Activated B cell treated with CpG ODN at 0.5 μM for 24 hours (primary cell): ENCODE results near the gene OMP. TPM values are rescaled to one million over a fixed set of nuclear protein-coding genes. Genes with fewer than 3 reads are reported as not detected.

Experiments used
- ATAC-seq: fragments of 200-7000 bp; cut with Tn5 transposase; one replicate; pipeline ENCODE4 v1.10.0; 2021; ENCODE audit warnings: low read depth, mild to moderate bottlenecking, moderate library complexity
- CTCF ChIA-PET: fragments of 350-600 bp; sonication (Branson Sonifier 250); formaldehyde crosslinking; loops from one replicate; lab custom pipeline; 2021; ENCODE audit warnings: antibody characterized with exemption; lab: Charles Lee
- POLR2A ChIA-PET: fragments of 350-600 bp; sonication (Branson Sonifier 250); formaldehyde crosslinking; loops from one replicate; lab custom pipeline; 2021; ENCODE audit warnings: antibody characterized with exemption; lab: Charles Lee
- DNase-seq: peaks from one replicate; pipeline ENCODE4 v3.0.0; 2022
- H3K27ac Mint-ChIP-seq: one replicate; pipeline ENCODE4 v1.8.0; 2020; ENCODE audit warnings: mixed read lengths
- H3K27me3 Mint-ChIP-seq: one replicate; pipeline ENCODE4 v1.8.0; 2021; ENCODE audit warnings: mixed read lengths
- H3K36me3 Mint-ChIP-seq: one replicate; pipeline ENCODE4 v1.8.0; 2021; ENCODE audit warnings: low read depth, mixed read lengths
- H3K4me1 Mint-ChIP-seq: one replicate; pipeline ENCODE4 v1.8.0; 2021; ENCODE audit warnings: mixed read lengths
- H3K4me3 Mint-ChIP-seq: one replicate; pipeline ENCODE4 v1.8.0; 2020; ENCODE audit warnings: mild to moderate bottlenecking, mixed read lengths
- H3K9me3 Mint-ChIP-seq: one replicate; pipeline ENCODE4 v1.8.0; 2020; ENCODE audit warnings: mixed read lengths
- intact Hi-C: fragments of 100-400 bp; cut with micrococcal nuclease; formaldehyde crosslinking; loops from one replicate; pipeline ENCODE4 v1.15.1; 2024
- total RNA-seq: library from RNA; stranded (reverse); gene quantifications from 2 replicates; pipeline ENCODE4 v1.2.3, GENCODE V29; 2022
- TF ChIP-seq, protein P1 (sequence below): fragments of 200-600 bp; IDR thresholded peaks from one replicate; pipeline ENCODE4 v1.8.0; 2022; ENCODE audit warnings: antibody characterized with exemption, mild to moderate bottlenecking

OMP gene
- total RNA-seq, 1 donor from 2014 or later: not detected

- ChIA-PET CTCF (no interaction called here), POLR2A (no interaction called here)
- no peak for DNase-seq
- Mint-ChIP-seq H3K27me3 (no peaks in the 10 kb centered on the region), H3K9me3 (no peaks in the 10 kb centered on the region), H3K4me3 (no peak overlapping the region), H3K27ac (no peak overlapping the region), H3K36me3 (no peaks in the 10 kb centered on the region), H3K4me1 (peaks cover 1% of the 10 kb centered on the region)
- ATAC-seq: no peak
- intact Hi-C loops: no loop called here
- TF ChIP-seq, protein P1, sequence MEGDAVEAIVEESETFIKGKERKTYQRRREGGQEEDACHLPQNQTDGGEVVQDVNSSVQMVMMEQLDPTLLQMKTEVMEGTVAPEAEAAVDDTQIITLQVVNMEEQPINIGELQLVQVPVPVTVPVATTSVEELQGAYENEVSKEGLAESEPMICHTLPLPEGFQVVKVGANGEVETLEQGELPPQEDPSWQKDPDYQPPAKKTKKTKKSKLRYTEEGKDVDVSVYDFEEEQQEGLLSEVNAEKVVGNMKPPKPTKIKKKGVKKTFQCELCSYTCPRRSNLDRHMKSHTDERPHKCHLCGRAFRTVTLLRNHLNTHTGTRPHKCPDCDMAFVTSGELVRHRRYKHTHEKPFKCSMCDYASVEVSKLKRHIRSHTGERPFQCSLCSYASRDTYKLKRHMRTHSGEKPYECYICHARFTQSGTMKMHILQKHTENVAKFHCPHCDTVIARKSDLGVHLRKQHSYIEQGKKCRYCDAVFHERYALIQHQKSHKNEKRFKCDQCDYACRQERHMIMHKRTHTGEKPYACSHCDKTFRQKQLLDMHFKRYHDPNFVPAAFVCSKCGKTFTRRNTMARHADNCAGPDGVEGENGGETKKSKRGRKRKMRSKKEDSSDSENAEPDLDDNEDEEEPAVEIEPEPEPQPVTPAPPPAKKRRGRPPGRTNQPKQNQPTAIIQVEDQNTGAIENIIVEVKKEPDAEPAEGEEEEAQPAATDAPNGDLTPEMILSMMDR: no peak
Measured at GRCh38 chr11:77113382-77114088, 10.9 kb downstream of the OMP start.

- Mint-ChIP-seq H3K36me3 (no peaks in the 10 kb centered on the region), H3K4me3 (no peak overlapping the region), H3K27me3 (no peaks in the 10 kb centered on the region), H3K4me1 (peaks cover 1% of the 10 kb centered on the region), H3K27ac (no peak overlapping the region), H3K9me3 (no peaks in the 10 kb centered on the region)
- DNase-seq (no peak), ATAC-seq (no peak)
- TF ChIP-seq, protein P1: no peak
- ChIA-PET POLR2A (no interaction called here), CTCF (no interaction called here)
- intact Hi-C loops: no loop called here
Measured at GRCh38 chr11:77114089-77114463, 11.4 kb downstream of the OMP start.

DNA sequence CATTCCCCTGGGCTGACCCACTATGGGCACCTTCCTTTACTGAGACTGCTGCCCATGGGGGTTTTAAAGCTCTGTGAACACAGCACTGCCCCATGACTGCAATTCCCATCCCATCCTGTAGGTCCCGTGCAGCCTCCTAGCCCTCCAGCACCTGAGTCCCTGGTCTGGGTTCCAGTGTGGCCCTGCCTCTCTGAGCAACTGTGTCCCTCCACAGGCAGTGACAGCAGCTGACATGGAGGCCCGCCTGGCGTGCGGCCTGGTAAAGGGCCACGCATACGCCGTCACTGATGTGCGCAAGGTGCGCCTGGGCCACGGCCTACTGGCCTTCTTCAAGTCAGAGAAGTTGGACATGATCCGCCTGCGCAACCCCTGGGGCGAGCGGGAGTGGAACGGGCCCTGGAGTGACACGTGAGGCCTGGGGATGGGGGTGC, 12.6 kb downstream of the OMP start:
- H3K27me3 Mint-ChIP-seq: no peaks in the 10 kb centered on the region
- H3K36me3 Mint-ChIP-seq: no peaks in the 10 kb centered on the region
- no peaks in the 10 kb centered on the region for H3K4me1 Mint-ChIP-seq
- no peak overlapping the region for H3K27ac Mint-ChIP-seq
- TF ChIP-seq, protein P1: no peak
- ChIA-PET CTCF (interaction anchor here (1.2 kb wide), 1 partner anchor 11 kb away, joined by 4 read pairs; no protein-coding TSS in a partner anchor), POLR2A (no interaction called here)
- no peaks in the 10 kb centered on the region for H3K9me3 Mint-ChIP-seq
- DNase-seq (no peak), ATAC-seq (no peak)
- no peak overlapping the region for H3K4me3 Mint-ChIP-seq
- intact Hi-C loops: no loop called here

GRCh38 chr11:77115956-77116355, 13.3 kb downstream of the OMP start:
- CTCF ChIA-PET: no interaction called here
- TF ChIP-seq, protein P1: no peak
- Mint-ChIP-seq H3K27ac (no peak overlapping the region), H3K36me3 (no peaks in the 10 kb centered on the region), H3K9me3 (no peaks in the 10 kb centered on the region), H3K4me3 (no peak overlapping the region), H3K4me1 (no peaks in the 10 kb centered on the region), H3K27me3 (no peaks in the 10 kb centered on the region)
- DNase-seq: no peak
- POLR2A ChIA-PET: no interaction called here
- intact Hi-C loops: no loop called here
- ATAC-seq: no peak

DNA sequence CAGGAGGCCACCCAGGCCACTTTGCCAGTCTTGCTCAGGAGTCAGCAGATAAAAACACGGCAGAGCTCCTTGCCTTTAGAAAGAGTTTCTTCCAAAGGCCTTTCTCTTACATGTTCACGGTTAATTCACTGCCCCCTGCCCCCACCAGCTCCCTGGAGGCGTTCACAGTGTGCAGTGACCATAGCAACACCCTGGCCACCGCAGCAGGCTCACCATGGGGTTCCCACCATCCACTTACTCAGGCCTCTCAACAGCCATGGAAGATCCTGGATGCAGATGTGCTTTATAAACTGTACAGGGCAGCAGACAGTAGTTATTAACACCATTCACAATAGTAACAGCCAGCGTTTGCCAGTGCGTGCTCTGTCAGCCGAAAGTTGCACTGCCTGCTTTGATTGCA, 14.9 kb downstream of the OMP start:
- no peaks in the 10 kb centered on the region for H3K4me1 Mint-ChIP-seq
- TF ChIP-seq, protein P1: no peak
- intact Hi-C loops: no loop called here
- no peak overlapping the region for H3K4me3 Mint-ChIP-seq
- H3K36me3 Mint-ChIP-seq: no peaks in the 10 kb centered on the region
- ATAC-seq: no peak
- H3K9me3 Mint-ChIP-seq: no peaks in the 10 kb centered on the region
- DNase-seq: no peak
- CTCF ChIA-PET: no interaction called here
- no peaks in the 10 kb centered on the region for H3K27me3 Mint-ChIP-seq
- no peak overlapping the region for H3K27ac Mint-ChIP-seq
- POLR2A ChIA-PET: no interaction called here
